HEK293 (cell line): ENCODE results near the gene FOXC2.

Experiments
- CTCF ChIA-PET: fragments of 350-600 bp; formaldehyde crosslinking; extraction: SDS; loops from one replicate; lab custom pipeline; 2021; ENCODE audit warnings: antibody characterized with exemption; lab: Yijun Ruan, JAX
- POLR2A ChIA-PET: fragments of 300-600 bp; formaldehyde crosslinking; extraction: SDS; loops from one replicate; lab custom pipeline; 2020; ENCODE audit warnings: antibody characterized with exemption, inconsistent platforms; lab: Yijun Ruan, JAX
- H3K27ac ChIP-seq: fragments of 200-500 bp; sonication (Bioruptor generic); 2 replicates; pipeline ENCODE4 v1.5.1; 2014; ENCODE audit warnings: low read depth, low read length, control low read depth, inconsistent platforms; ENCODE audit errors: extremely low read depth
- H3K36me3 ChIP-seq, 2 experiments: fragments of 200-500 bp in 1 of 2; sonication (Bioruptor generic) in 1 of 2; 1 replicate in 1 of 2; 2 replicates in 1 of 2; pipeline ENCODE4 v1.5.1; 2014 to 2017; ENCODE audit warnings: inconsistent platforms in 2 of 2, low read length in 2 of 2; ENCODE audit not compliant: control insufficient read depth in 2 of 2, insufficient read depth in 1 of 2
- H3K4me1 ChIP-seq: fragments of 200-500 bp; sonication (Bioruptor generic); 2 replicates; pipeline ENCODE4 v1.5.1; 2014; ENCODE audit warnings: mild to moderate bottlenecking, low read length, inconsistent platforms; ENCODE audit not compliant: control insufficient read depth, insufficient read depth
- H3K4me3 ChIP-seq: 2 replicates; pipeline ENCODE4 v1.5.1; 2011; ENCODE audit warnings: low read depth, mild to moderate bottlenecking, control low read depth, low read length, moderate library complexity
- H3K9me3 ChIP-seq: fragments of 200-500 bp; sonication (Bioruptor generic); 2 replicates; pipeline ENCODE4 v1.5.1; 2014; ENCODE audit warnings: low read depth, low read length, inconsistent platforms; ENCODE audit not compliant: control insufficient read depth, insufficient read depth
- EGR2 ChIP-seq: fragments of 450-650 bp; formaldehyde crosslinking; IDR thresholded peaks from 2 replicates; pipeline ENCODE4 v1.5.1; 2016; ENCODE audit warnings: low read depth, missing biosample characterization, missing genetic modification characterization
- KLF1 ChIP-seq: fragments of 450-650 bp; formaldehyde crosslinking; IDR thresholded peaks from 2 replicates; pipeline ENCODE4 v1.5.1; 2016; ENCODE audit warnings: missing biosample characterization, missing genetic modification characterization
- KLF10 ChIP-seq: fragments of 450-650 bp; IDR thresholded peaks from 2 replicates; pipeline ENCODE4 v1.5.1; 2018; ENCODE audit warnings: missing biosample characterization, mild to moderate bottlenecking, missing genetic modification characterization
- PRDM4 ChIP-seq: fragments of 450-650 bp; formaldehyde crosslinking; IDR thresholded peaks from 2 replicates; pipeline ENCODE4 v1.5.1; 2017; ENCODE audit warnings: missing biosample characterization, missing genetic modification characterization
- PRDM6 ChIP-seq: fragments of 450-650 bp; formaldehyde crosslinking; IDR thresholded peaks from 2 replicates; pipeline ENCODE4 v1.5.1; 2017; ENCODE audit warnings: missing biosample characterization, missing genetic modification characterization
- ZBTB20 ChIP-seq: fragments of 450-650 bp; formaldehyde crosslinking; IDR thresholded peaks from 2 replicates; pipeline ENCODE4 v1.5.1; 2016; ENCODE audit warnings: missing biosample characterization, missing genetic modification characterization
- ZBTB8A ChIP-seq: fragments of 450-650 bp; formaldehyde crosslinking; IDR thresholded peaks from 2 replicates; pipeline ENCODE4 v1.5.1; 2016; ENCODE audit warnings: missing biosample characterization, missing genetic modification characterization
- ZFP69B ChIP-seq: fragments of 450-650 bp; formaldehyde crosslinking; IDR thresholded peaks from 2 replicates; pipeline ENCODE4 v1.5.1; 2016; ENCODE audit warnings: missing biosample characterization, missing genetic modification characterization
- ZNF114 ChIP-seq: fragments of 450-650 bp; formaldehyde crosslinking; IDR thresholded peaks from 2 replicates; pipeline ENCODE4 v1.5.0; 2017; ENCODE audit warnings: missing biosample characterization, missing genetic modification characterization
- ZNF132 ChIP-seq: fragments of 450-650 bp; formaldehyde crosslinking; IDR thresholded peaks from 2 replicates; pipeline ENCODE4 v1.5.1; 2017; ENCODE audit warnings: missing biosample characterization, missing genetic modification characterization, borderline replicate concordance
- ZNF138 ChIP-seq: fragments of 450-650 bp; formaldehyde crosslinking; IDR thresholded peaks from 2 replicates; pipeline ENCODE4 v1.5.1; 2016; ENCODE audit warnings: missing biosample characterization, missing genetic modification characterization, borderline replicate concordance
- ZNF140 ChIP-seq: fragments of 450-650 bp; formaldehyde crosslinking; IDR thresholded peaks from 2 replicates; pipeline ENCODE4 v1.5.1; 2016; ENCODE audit warnings: missing biosample characterization, missing genetic modification characterization
- ZNF202 ChIP-seq: fragments of 450-650 bp; formaldehyde crosslinking; IDR thresholded peaks from 2 replicates; pipeline ENCODE4 v1.5.1; 2016; ENCODE audit warnings: missing biosample characterization, missing genetic modification characterization, borderline replicate concordance
- ZNF24 ChIP-seq: fragments of 450-650 bp; formaldehyde crosslinking; IDR thresholded peaks from 2 replicates; pipeline ENCODE4 v1.5.1; 2016; ENCODE audit warnings: missing biosample characterization, missing genetic modification characterization
- ZNF274 ChIP-seq, 2 experiments: fragments of 200-500 bp in 1 of 2; fragments of 450-650 bp in 1 of 2; sonication (Bioruptor generic) in 1 of 2; formaldehyde crosslinking in 1 of 2; IDR thresholded peaks; 2 replicates each; pipeline versions ENCODE4 v1.5.1 to v1.6.1; 2014 to 2016; ENCODE audit warnings: borderline replicate concordance in 1 of 2, inconsistent platforms in 1 of 2, low read length in 1 of 2, missing biosample characterization in 1 of 2, missing genetic modification characterization in 1 of 2
- ZNF280D ChIP-seq: fragments of 450-650 bp; formaldehyde crosslinking; IDR thresholded peaks from 2 replicates; pipeline ENCODE4 v1.5.1; 2016; ENCODE audit warnings: missing biosample characterization, missing genetic modification characterization
- ZNF302 ChIP-seq: fragments of 450-650 bp; formaldehyde crosslinking; IDR thresholded peaks from 2 replicates; pipeline ENCODE4 v1.5.1; 2016; ENCODE audit warnings: missing biosample characterization, missing genetic modification characterization, low read depth
- ZNF324 ChIP-seq: fragments of 450-650 bp; formaldehyde crosslinking; IDR thresholded peaks from 2 replicates; pipeline ENCODE4 v1.5.1; 2016; ENCODE audit warnings: missing biosample characterization, missing genetic modification characterization
- ZNF341 ChIP-seq: fragments of 450-650 bp; formaldehyde crosslinking; IDR thresholded peaks from 2 replicates; pipeline ENCODE4; 2016; ENCODE audit warnings: low read depth, missing biosample characterization, missing genetic modification characterization
- ZNF37A ChIP-seq: fragments of 450-650 bp; IDR thresholded peaks from 2 replicates; pipeline ENCODE4 v1.5.1; 2018; ENCODE audit warnings: missing biosample characterization, missing genetic modification characterization
- ZNF548 ChIP-seq: fragments of 450-650 bp; formaldehyde crosslinking; IDR thresholded peaks from 2 replicates; pipeline ENCODE4 v1.5.1; 2016; ENCODE audit warnings: missing biosample characterization, missing genetic modification characterization
- ZNF585B ChIP-seq: fragments of 450-650 bp; formaldehyde crosslinking; IDR thresholded peaks from 2 replicates; pipeline ENCODE4 v1.5.1; 2016; ENCODE audit warnings: missing biosample characterization, missing genetic modification characterization
- ZNF670 ChIP-seq: fragments of 450-650 bp; formaldehyde crosslinking; IDR thresholded peaks from 2 replicates; pipeline ENCODE4 v1.5.1; 2016; ENCODE audit warnings: missing biosample characterization, missing genetic modification characterization, low read depth
- ZNF768 ChIP-seq: fragments of 450-650 bp; formaldehyde crosslinking; IDR thresholded peaks from 2 replicates; pipeline ENCODE4 v1.5.1; 2018; ENCODE audit warnings: missing biosample characterization, mild to moderate bottlenecking, missing genetic modification characterization
- ZNF777 ChIP-seq: fragments of 450-650 bp; formaldehyde crosslinking; IDR thresholded peaks from 2 replicates; pipeline ENCODE4 v1.5.1; 2017; ENCODE audit warnings: missing biosample characterization, missing genetic modification characterization, borderline replicate concordance
- ZNF843 ChIP-seq: fragments of 450-650 bp; formaldehyde crosslinking; IDR thresholded peaks from 2 replicates; pipeline ENCODE4 v1.5.1; 2016; ENCODE audit warnings: missing biosample characterization, missing genetic modification characterization
- TF ChIP-seq, protein P1 (sequence below): fragments of 450-650 bp; formaldehyde crosslinking; IDR thresholded peaks from 2 replicates; pipeline ENCODE4 v1.5.1; 2016; ENCODE audit warnings: missing biosample characterization, missing genetic modification characterization

FOXC2 gene

GRCh38 chr16:86549076-86549892 lies 17.3 kb upstream of the FOXC2 start:
- H3K36me3 ChIP-seq: peaks cover 14 to 92% of the 10 kb centered on the region in 2 experiments
- CTCF ChIA-PET: interaction anchor here (0.6 to 0.9 kb wide), 2 partner anchors 13 to 730 kb away, joined by 3 read pairs; no protein-coding TSS in a partner anchor
- POLR2A ChIA-PET: no interaction called here
- no peaks in the 10 kb centered on the region for H3K9me3 ChIP-seq
- H3K27ac ChIP-seq: no peak overlapping the region
- TF ChIP-seq ZNF140 (tag by site-specific recombination): no peak
- no peak for TF ChIP-seq ZNF24 (tag by site-specific recombination)
- no peak for TF ChIP-seq ZNF324
- no peak for TF ChIP-seq ZNF341 (tag by site-specific recombination)
- TF ChIP-seq ZNF302 (tag by site-specific recombination): no peak
- no peak for TF ChIP-seq ZNF585B (tag by site-specific recombination)
- no peak for TF ChIP-seq ZNF274 (IDR thresholded peaks at IDR 0.05; ENCODE audit: low read length)
- no peak for TF ChIP-seq ZNF274 (tag by site-specific recombination; IDR thresholded peaks at IDR 0.05; ENCODE audit: borderline replicate concordance)
- no peak for TF ChIP-seq ZBTB20 (tag by site-specific recombination)
- TF ChIP-seq ZNF114: no peak
- no peak for TF ChIP-seq ZNF768 (tag by site-specific recombination)
- TF ChIP-seq EGR2: no peak
- TF ChIP-seq ZNF670 (tag by site-specific recombination): no peak
- TF ChIP-seq ZNF280D (tag by site-specific recombination): no peak
- no peaks in the 10 kb centered on the region for H3K4me1 ChIP-seq
- no peak overlapping the region for H3K4me3 ChIP-seq

- ChIA-PET CTCF (interaction anchor here (0.6 to 0.9 kb wide), 2 partner anchors 12 to 729 kb away, joined by 3 read pairs; no protein-coding TSS in a partner anchor), POLR2A (no interaction called here)
- no peaks in the 10 kb centered on the region for H3K4me1 ChIP-seq
- no peaks in the 10 kb centered on the region for H3K9me3 ChIP-seq
- H3K27ac ChIP-seq: no peak overlapping the region
- peaks cover 13 to 89% of the 10 kb centered on the region in 2 experiments for H3K36me3 ChIP-seq
- H3K4me3 ChIP-seq: no peak overlapping the region
- TF ChIP-seq KLF10 (tag by site-specific recombination) (no peak), ZNF548 (no peak), ZNF37A (tag by site-specific recombination) (no peak), ZNF202 (no peak), ZNF777 (tag by site-specific recombination) (no peak), ZNF132 (tag by site-specific recombination) (no peak), ZNF843 (tag by site-specific recombination) (no peak), ZFP69B (tag by site-specific recombination) (no peak), PRDM6 (tag by site-specific recombination) (no peak), ZBTB8A (tag by site-specific recombination) (no peak), KLF1 (tag by site-specific recombination) (no peak), ZNF138 (tag by site-specific recombination) (no peak), ZNF324 (no peak), PRDM4 (tag by site-specific recombination) (no peak)
- TF ChIP-seq, protein P1, sequence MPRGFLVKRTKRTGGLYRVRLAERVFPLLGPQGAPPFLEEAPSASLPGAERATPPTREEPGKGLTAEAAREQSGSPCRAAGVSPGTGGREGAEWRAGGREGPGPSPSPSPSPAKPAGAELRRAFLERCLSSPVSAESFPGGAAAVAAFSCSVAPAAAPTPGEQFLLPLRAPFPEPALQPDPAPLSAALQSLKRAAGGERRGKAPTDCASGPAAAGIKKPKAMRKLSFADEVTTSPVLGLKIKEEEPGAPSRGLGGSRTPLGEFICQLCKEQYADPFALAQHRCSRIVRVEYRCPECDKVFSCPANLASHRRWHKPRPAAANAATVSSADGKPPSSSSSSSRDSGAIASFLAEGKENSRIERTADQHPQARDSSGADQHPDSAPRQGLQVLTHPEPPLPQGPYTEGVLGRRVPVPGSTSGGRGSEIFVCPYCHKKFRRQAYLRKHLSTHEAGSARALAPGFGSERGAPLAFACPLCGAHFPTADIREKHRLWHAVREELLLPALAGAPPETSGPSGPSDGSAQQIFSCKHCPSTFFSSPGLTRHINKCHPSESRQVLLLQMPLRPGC (tag by site-specific recombination): no peak
These were observed 16.8 kb upstream of the FOXC2 start for GRCh38 chr16:86549893-86550190.
